Activated gamma-delta T cell treated with Interleukin-2 at 50 U/mL for 16 hours (primary cell): ENCODE data around the gene NGRN.
A peak's percentile ranks its signal among the peaks of the same experiment; 100 is the strongest.

Source experiments
- DNase-seq: peaks from one replicate; pipeline ENCODE4 v3.0.0-alpha.2; 2020

The NGRN gene, protein sequence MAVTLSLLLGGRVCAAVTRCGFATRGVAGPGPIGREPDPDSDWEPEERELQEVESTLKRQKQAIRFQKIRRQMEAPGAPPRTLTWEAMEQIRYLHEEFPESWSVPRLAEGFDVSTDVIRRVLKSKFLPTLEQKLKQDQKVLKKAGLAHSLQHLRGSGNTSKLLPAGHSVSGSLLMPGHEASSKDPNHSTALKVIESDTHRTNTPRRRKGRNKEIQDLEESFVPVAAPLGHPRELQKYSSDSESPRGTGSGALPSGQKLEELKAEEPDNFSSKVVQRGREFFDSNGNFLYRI

DNA sequence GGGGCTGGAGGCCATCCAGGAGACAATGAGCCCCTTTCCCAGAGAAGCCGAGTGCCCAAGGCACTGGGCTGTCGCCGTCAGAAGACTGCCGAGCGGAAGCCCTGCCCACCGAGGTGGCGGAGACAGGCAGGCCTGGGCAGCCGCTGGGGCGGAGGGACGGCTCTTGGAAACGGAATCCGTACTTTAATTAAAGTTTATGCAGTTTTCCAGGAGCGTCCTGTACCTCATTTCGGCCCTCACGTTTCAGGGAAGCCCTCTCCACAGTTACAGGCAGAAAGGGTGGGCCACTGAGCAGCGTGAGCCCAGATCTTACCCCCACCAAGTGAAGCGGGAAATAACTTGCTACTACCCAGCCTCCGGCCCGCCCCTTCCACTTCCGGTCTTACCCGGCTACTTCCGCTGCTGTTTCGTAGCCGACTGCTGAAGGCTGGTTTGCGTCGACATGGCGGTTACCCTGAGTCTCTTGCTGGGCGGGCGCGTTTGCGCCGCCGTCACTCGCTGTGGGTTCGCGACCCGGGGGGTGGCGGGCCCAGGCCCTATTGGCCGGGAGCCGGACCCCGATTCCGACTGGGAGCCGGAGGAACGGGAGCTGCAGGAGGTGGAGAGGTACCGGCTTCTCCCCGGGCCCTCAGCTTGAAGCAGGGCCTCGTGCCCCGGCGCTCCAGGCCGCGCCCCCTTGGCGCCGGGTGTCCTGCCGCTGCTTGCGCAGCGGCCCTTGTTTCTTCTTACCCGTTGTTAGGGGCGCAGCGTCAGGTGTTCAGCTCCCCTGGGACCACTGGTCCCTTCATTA is at the start of gene NGRN:
NGRN (plus strand) TSS at position 402 of the 790 bp plus-strand sequence; CDS start at position 443, 41 bp downstream.
- DNase-seq: peak; percentile 91

DNA sequence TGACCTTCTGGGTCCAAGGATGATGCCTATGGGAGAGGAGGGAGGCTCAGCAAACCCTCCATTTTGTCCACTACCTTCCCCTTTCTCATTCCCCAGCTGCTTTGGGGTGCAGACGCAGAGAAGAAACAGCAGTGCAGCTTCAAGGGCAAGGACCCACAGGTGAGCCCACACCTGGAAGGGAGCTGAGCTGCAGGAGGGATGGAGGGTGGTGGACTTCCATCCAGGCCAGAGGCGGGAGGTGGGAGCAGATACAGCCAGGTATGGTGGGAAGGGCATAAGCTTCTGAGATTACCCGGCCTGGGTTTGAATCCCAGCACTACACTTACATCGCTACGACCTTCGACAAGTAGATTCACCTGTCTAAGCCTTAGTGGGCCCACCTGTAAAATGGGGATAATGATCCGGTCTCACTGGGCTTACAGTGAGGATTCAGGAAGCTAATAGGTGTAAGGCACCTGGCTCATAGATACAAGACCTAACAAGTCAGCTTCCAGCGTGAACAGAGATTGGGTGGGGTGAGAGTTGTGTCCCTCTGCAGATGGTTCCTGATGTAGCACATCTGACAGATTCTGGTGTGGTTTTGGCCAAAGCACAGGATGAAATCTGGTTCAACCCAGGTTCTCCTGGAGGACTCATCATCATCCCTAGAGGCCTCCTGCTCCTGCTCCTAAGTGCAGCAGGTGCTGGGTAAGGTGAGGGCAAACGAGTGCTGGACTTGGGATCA is 47.6 kb upstream of the NGRN start:
- DNase-seq: no peak

DNA sequence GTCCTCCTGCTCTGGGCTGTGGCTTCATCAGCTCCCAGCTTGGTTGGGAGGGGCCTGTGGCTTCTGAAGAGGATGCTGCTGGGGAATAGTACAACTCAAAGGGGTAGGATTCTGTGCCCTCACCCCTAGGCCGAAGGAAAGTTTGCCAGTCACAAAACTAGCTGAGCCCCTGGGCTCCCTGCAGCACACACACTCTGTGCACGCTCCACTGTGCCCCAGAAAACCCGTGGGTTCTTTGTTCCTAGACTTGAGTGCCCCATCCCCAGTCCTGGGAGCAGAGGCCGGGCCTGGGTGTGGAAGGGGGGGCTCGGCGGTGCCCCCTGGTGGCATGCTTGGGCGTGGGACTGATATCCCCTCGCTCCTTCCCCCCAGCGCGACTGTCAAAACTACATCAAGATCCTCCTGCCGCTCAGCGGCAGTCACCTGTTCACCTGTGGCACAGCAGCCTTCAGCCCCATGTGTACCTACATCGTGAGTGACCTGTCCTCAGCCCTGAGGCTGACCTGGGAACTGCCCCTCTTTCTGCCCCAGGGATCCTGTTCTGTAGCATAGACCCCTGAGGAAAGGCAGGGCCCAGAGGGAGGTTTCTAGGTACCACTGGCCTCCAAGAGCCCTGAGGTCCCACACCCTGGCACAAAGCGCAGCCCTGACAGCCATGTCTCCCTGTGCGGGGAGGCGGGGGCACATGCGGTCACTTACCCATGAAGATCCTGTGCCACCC is 45.9 kb upstream of the NGRN start:
- peak; percentile 51 for DNase-seq

GRCh38 chr15:90221246-90221900 is 44.1 kb upstream of the NGRN start:
- no peak for DNase-seq

- no peak for DNase-seq
Observed at GRCh38 chr15:90222547-90222946, 42.9 kb upstream of the NGRN start.

DNA sequence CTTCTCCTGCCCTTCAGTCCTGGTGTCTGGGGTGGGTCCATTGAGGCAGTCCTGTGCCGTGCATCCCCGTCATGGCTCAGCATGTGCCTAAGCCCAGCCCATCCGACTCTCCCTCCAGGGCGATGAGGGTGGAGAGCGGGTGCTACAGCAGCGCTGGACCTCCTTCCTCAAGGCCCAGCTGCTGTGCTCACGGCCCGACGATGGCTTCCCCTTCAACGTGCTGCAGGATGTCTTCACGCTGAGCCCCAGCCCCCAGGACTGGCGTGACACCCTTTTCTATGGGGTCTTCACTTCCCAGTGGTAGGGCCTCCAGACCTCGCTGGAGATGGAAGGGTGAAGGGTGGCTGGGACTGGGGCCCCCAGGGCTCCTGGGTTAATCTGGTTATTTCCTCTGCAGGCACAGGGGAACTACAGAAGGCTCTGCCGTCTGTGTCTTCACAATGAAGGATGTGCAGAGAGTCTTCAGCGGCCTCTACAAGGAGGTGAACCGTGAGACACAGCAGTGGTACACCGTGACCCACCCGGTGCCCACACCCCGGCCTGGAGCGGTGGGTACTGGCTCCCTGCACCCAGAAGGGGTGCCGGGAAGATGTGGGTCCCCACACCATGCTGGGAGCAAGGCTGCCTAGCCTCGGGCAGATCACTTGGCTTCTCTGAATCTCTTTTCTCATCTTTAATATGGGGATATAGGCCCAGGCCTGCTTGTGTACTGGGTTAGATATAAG is 41.9 kb upstream of the NGRN start:
- DNase-seq: no peak

DNA sequence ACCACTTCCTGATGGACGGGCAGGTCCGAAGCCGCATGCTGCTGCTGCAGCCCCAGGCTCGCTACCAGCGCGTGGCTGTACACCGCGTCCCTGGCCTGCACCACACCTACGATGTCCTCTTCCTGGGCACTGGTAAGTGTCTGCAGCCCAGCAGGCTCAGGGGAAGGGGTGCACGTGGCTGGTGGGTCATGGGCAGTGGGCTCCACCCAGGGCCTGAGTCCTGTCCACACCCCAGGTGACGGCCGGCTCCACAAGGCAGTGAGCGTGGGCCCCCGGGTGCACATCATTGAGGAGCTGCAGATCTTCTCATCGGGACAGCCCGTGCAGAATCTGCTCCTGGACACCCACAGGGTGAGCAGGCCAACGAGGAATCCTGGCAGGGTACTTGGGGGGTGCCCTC is 40.4 kb upstream of the NGRN start:
- no peak for DNase-seq

DNA sequence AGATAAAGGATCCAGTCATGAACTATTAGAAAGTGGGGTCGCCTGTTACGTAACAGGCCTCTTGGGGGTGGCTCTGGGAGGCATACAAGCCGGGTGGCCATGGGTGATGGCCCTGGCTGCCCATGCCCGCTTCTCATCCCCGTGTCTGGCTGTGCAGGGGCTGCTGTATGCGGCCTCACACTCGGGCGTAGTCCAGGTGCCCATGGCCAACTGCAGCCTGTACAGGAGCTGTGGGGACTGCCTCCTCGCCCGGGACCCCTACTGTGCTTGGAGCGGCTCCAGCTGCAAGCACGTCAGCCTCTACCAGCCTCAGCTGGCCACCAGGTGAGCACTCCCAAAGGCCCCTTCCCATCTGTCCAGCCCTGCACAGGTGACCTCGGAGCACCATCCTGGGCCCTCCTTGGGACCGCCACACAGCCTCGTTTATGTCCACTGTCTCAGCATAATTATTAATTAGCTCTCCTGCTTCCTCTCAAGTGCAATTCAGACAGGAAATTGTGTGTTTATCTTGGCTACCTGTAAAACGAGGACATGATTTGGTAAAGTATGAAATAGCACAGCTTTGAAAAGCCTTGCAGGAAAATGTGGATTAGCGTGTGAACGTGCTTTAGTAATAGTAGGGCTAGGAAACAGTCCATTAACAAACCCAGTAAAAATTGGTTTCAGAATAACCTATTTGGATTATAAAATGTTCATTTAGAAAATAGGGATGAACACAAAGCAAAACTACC is 39.8 kb upstream of the NGRN start:
- no peak for DNase-seq

- DNase-seq: no peak
Observed at GRCh38 chr15:90227336-90227735, 38.1 kb upstream of the NGRN start.

- DNase-seq: no peak
Observed at GRCh38 chr15:90227816-90228772, 37.4 kb upstream of the NGRN start.

GRCh38 chr15:90228960-90229359 is 36.5 kb upstream of the NGRN start:
- no peak for DNase-seq

- no peak for DNase-seq
Observed at GRCh38 chr15:90230071-90230494, 35.4 kb upstream of the NGRN start.

GRCh38 chr15:90230610-90231009 is 34.9 kb upstream of the NGRN start:
- no peak for DNase-seq

DNA sequence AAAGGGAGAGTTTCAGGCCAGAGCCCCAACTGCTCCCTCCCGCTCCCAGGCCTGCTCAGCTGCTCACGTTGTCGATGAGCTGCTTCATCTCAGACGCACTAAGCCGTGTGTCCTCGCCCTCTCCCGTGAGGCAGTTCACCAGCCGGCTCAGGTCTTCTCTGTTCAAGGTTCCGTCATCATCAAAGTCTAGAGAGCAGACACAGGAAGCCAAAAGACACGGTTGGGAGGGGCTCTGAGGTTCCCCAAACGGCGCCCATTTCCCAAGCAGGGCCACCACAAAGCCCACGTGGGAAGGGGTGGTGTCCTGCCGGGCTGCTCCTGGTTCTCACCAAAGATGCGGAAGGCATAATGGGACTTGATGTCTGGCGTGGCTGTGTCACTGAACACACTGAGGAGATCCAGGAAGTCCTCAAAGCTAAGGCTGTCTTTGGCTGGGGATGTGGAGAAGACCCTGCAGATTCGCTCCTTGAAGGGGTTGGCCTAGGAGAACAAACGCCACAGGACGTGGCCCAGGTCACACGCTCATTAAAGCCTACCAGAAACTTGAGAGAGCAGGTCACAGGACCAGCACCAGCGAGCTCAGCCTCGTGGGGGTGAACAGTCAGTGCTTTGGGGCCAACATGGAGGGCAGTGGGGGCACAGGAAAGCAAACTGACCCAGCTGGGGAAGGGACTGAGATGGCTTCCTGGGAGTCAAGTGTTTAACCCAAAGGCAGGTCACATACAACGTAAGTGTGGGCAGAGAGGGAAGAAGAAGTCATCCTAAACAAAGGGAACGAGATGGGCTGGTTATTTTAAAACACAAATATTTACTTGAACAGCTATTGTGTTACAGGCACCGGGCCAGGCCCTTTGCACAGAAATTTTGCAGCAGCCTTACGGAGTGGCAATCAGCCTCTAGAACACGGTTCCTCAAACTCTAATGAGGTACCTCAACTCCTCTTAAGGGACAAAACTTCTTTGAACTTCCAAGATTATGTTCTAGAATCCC is 34.1 kb upstream of the NGRN start:
- peak; percentile 76 for DNase-seq

GRCh38 chr15:90232196-90232595 is 33.3 kb upstream of the NGRN start:
- DNase-seq: no peak

- no peak for DNase-seq
Observed at GRCh38 chr15:90232941-90233386, 32.5 kb upstream of the NGRN start.

DNA sequence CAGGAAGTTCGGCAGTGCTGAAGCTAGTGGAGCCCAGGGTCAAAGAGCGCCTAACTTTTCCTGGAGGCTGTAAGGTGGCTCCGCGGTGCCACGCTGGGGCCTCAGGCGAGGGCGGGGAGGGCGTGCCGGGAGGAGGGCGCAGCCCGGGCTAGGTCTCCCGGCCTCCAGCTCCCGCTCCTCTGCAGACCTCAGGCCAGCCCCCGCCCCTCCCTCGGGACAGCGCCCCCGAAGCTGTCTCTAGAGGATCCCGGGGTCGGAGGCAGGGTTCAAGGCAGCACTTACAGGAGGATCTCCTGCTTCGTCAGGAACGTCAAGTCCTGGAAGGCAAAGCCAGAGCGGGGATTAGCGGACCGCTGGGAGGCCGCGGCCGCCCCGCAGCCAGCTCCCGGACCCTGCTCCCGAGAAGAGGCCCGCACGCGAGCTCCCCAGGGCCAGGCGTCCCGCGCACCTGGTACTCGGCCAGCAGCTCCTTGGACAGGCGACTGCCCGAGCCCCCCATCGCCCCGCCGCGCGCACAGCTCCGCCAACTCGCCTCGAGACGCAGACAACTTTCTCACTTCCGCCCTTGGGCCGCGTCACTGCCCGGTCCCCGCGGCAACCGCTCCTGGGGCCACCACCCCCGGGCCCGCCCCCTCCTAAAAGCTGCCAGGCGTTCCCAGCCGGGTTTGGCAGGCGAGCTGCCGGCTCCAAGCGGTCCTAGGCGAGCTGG is 31.9 kb upstream of the NGRN start, which contains the start of gene CIB1:
CIB1 (minus strand) TSS at position 555 of the 709 bp plus-strand sequence; CDS start at position 499, 56 bp downstream.
- peak; percentile 97 for DNase-seq
